ENCODE measurements around the gene GATA1.
"Not testable (repeated sequence)": the region's sequence is repeated elsewhere in the genome, so short reads cannot be mapped to it uniquely, and the experiment has no call there.

Gene GATA1

GRCh38 chrX:48816014-48816810 is 29.8 kb downstream of the GATA1 start:
- DNase-seq (ENCODE audit: extremely low read depth, low read depth) = no peak
- no peak overlapping the region for H3K4me3 ChIP-seq (replicated peaks; ENCODE audit: low read depth, low read length)
- TF ChIP-seq, protein P1, sequence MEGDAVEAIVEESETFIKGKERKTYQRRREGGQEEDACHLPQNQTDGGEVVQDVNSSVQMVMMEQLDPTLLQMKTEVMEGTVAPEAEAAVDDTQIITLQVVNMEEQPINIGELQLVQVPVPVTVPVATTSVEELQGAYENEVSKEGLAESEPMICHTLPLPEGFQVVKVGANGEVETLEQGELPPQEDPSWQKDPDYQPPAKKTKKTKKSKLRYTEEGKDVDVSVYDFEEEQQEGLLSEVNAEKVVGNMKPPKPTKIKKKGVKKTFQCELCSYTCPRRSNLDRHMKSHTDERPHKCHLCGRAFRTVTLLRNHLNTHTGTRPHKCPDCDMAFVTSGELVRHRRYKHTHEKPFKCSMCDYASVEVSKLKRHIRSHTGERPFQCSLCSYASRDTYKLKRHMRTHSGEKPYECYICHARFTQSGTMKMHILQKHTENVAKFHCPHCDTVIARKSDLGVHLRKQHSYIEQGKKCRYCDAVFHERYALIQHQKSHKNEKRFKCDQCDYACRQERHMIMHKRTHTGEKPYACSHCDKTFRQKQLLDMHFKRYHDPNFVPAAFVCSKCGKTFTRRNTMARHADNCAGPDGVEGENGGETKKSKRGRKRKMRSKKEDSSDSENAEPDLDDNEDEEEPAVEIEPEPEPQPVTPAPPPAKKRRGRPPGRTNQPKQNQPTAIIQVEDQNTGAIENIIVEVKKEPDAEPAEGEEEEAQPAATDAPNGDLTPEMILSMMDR (IDR thresholded peaks at IDR 0.05; ENCODE audit: low read depth, low read length, missing control alignments) = no peak

GRCh38 chrX:48818098-48818497 is 31.7 kb downstream of the GATA1 start:
- DNase-seq (ENCODE audit: extremely low read depth, low read depth) = no peak
- no peak overlapping the region for H3K4me3 ChIP-seq (replicated peaks; ENCODE audit: low read depth, low read length)

DNA sequence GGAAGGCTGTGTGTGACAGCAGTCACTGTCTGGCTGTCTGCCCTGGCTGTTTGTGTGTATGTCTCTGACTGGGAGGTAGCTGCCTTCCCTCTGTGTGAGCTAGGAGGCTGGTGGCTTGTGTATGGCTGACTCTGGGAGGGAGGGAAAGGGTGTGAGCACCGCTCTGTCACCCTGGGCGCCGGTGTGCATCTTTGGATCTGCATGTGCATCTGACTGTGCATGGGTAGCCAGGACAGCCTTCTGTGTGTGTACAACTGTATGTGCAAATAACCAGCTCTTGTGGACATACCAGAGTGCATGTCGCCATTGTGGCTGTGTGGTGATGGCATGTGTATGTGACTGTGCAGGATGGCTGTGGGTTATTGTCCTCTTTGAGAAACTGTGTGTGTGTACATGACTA is 32.5 kb downstream of the GATA1 start:
- no peak for DNase-seq (ENCODE audit: extremely low read depth, low read depth)
- H3K4me3 ChIP-seq (replicated peaks; ENCODE audit: low read depth, low read length) = no peak overlapping the region
- TF ChIP-seq, protein P1 (IDR thresholded peaks at IDR 0.05; ENCODE audit: low read depth, low read length, missing control alignments) = no peak

More at GRCh38 chrX:48818098-48818497, 31.7 kb downstream of the GATA1 start:
- TF ChIP-seq, protein P1 (IDR thresholded peaks at IDR 0.05; ENCODE audit: low read depth, low read length, missing control alignments) = no peak

DNA sequence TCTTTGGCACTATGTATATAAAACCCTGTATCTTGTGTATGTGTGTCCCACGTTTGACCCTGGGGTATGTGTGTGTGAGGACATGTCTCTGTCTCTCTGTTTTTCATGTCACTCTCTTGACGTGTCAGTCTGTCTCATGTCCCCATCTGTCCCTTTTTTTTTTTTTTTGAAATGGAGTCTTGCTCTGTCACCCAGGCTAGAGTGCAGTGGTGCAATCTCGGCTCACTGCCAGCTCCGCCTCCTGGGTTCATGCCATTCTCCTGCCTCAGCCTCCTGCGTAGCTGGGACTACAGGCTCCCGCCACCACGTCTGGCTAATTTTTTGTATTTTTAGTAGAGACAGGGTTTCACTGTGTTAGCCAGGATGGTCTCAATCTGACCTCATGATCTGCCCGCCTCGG is 33.0 kb downstream of the GATA1 start:
- H3K4me3 ChIP-seq (replicated peaks; ENCODE audit: low read depth, low read length); DNase-seq (ENCODE audit: extremely low read depth, low read depth): not testable (repeated sequence)

DNA sequence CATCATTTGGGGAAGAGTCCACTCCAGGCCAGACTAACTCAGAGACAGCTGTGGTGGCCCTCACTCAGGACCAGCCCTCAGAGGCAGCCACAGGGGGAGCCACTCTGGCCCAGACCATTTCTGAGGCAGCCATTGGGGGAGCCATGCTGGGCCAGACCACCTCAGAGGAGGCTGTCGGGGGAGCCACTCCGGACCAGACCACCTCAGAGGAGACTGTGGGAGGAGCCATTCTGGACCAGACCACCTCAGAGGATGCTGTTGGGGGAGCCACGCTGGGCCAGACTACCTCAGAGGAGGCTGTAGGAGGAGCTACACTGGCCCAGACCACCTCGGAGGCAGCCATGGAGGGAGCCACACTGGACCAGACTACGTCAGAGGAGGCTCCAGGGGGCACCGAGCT is 36.7 kb downstream of the GATA1 start:
- TF ChIP-seq, protein P1 (IDR thresholded peaks at IDR 0.05; ENCODE audit: low read depth, low read length, missing control alignments) = no peak
- no peak overlapping the region for H3K4me3 ChIP-seq (replicated peaks; ENCODE audit: low read depth, low read length)

DNA sequence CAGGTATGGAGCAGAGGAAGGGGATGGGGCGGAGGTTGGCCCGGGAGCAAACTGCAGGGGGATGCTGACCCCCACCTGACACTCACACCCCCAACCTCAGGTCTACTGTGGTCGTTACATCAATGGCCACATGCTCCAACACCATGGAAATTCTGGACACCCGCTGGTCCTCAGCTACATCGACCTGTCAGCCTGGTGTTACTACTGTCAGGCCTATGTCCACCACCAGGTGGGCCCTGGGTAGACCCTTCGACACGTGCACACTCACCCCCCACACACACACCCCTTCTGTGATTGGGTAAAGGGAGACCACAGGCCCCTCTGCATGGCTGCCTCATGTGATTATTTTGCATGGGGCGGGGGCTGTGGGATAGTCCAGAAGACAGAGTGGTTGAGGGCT is 37.7 kb downstream of the GATA1 start:
- TF ChIP-seq, protein P1 (IDR thresholded peaks at IDR 0.05; ENCODE audit: low read depth, low read length, missing control alignments) = no peak
- H3K4me3 ChIP-seq (replicated peaks; ENCODE audit: low read depth, low read length) = no peak overlapping the region
- no peak for DNase-seq (ENCODE audit: extremely low read depth, low read depth)

More for the DNA sequence above, 36.7 kb downstream of the GATA1 start:
- DNase-seq (ENCODE audit: extremely low read depth, low read depth) = no peak

DNA sequence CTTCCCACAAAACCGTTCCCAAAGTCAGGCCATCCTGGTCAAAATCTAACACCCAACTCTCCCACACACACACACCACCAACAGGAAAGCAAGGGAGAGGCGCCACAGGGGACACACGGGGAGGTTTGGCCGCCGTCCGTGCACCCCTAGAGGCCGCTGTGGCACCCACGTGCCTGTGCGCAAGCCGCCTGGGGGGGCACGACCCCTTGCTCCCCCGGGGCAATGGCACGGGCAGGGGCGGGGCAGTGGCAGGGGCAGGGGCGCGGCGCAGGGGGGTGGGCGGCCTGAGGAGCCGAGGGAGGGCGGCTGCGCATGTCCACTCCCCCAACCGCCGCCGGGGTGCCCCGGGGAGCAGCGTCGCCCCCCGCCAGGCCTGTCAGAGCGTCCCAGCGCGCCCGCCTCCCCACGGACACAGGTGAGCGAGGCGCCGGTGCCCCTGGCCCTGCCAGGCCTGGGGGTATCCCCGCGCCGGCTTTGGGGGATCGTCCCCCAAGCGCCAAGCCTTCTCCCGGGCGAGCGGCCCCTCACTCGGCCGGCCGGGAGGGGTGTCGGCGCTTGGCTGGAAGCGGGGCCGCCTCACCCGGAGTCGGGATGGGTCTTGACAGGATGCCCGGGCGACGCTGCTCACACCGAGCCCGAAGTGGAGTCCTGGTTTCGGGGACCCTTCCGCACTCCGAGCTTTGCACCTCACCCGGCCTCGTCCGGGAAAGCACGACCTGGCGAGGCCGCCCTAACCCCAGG is 39.9 kb downstream of the GATA1 start, which contains the start of gene ERAS:
ERAS (plus strand) TSS at position 379 of the 741 bp plus-strand sequence. CDS start 2,611 bp downstream, outside the sequence.
- no peak within 1 kb of the TSS for H3K4me3 ChIP-seq (replicated peaks; ENCODE audit: low read depth, low read length)
- DNase-seq (ENCODE audit: extremely low read depth, low read depth) = no peak
- TF ChIP-seq, protein P1 (IDR thresholded peaks at IDR 0.05; ENCODE audit: low read depth, low read length, missing control alignments) = no peak

Data from HFF-Myc (cell line).